ENCODE measurements around the gene MKKS. TPM values are rescaled to one million over a fixed set of nuclear protein-coding genes. Genes with fewer than 3 reads are reported as not detected.

Gene MKKS
- total and polyA plus RNA-seq, 2 of the 13 experiments (the other 11 are each of a cell fraction or from before 2014, with no cell fraction given): 26.7 to 34.5 TPM

- no peak for TF ChIP-seq ZNF557 (CRISPR knock-in tag; IDR thresholded peaks at IDR 0.05)
- TF ChIP-seq JUNB (CRISPR knock-in tag; IDR thresholded peaks at IDR 0.05; ENCODE audit: borderline replicate concordance): no peak
- no peak for TF ChIP-seq NR0B2 (CRISPR knock-in tag; IDR thresholded peaks at IDR 0.05)
- no peak for TF ChIP-seq RERE (CRISPR knock-in tag; IDR thresholded peaks at IDR 0.05; ENCODE audit: low read depth)
- no peak for TF ChIP-seq ZNF570 (CRISPR knock-in tag; IDR thresholded peaks at IDR 0.05; ENCODE audit: borderline replicate concordance)
- no peak for TF ChIP-seq RARG (CRISPR knock-in tag; IDR thresholded peaks at IDR 0.05; ENCODE audit: low read depth)
- no peak for TF ChIP-seq ISX (CRISPR knock-in tag; conservative IDR thresholded peaks at IDR 0.05)
- no peak for TF ChIP-seq ZNF232 (CRISPR knock-in tag; IDR thresholded peaks at IDR 0.05; ENCODE audit: borderline replicate concordance)
- TF ChIP-seq REL (CRISPR knock-in tag; conservative IDR thresholded peaks at IDR 0.05): no peak
- TF ChIP-seq ZFAT (CRISPR knock-in tag; conservative IDR thresholded peaks at IDR 0.05): no peak
- 0 out of 2 replicates have a peak, but pooled peaks have one; percentile 45 for TF ChIP-seq WIZ (CRISPR knock-in tag; IDR thresholded peaks at IDR 0.05)
- TF ChIP-seq ZBTB33 (CRISPR knock-in tag; IDR thresholded peaks at IDR 0.05): no peak
- no peak for TF ChIP-seq MAX (IDR thresholded peaks at IDR 0.05)
- no peak for TF ChIP-seq CENPX (CRISPR knock-in tag; IDR thresholded peaks at IDR 0.05)
- no peak for TF ChIP-seq TBX3 (IDR thresholded peaks at IDR 0.05; ENCODE audit: borderline replicate concordance)
- no peak for TF ChIP-seq ZNF724P (CRISPR knock-in tag; IDR thresholded peaks at IDR 0.05; ENCODE audit: borderline replicate concordance)
- TF ChIP-seq NFIC (IDR thresholded peaks at IDR 0.05; ENCODE audit: low read length): peak; percentile 29; the same call in 1 of the 2 replicates
- TF ChIP-seq SOX13 (IDR thresholded peaks at IDR 0.05): peak; percentile 96
- peak in 1 of 2 experiments; percentile 97; a peak in 2 of 4 replicates for TF ChIP-seq SOX13 (CRISPR knock-in tag; conservative IDR thresholded peaks at IDR 0.05 in 1 of 2, IDR thresholded peaks at IDR 0.05 in 1 of 2)
- no peak for TF ChIP-seq BCL3 (CRISPR knock-in tag; IDR thresholded peaks at IDR 0.05)
These were observed 29.6 kb upstream of the MKKS start (continued) for GRCh38 chr20:10463622-10464021.

Measured in HepG2 (cell line).